ENCODE results near the gene ITPR3.

DNA sequence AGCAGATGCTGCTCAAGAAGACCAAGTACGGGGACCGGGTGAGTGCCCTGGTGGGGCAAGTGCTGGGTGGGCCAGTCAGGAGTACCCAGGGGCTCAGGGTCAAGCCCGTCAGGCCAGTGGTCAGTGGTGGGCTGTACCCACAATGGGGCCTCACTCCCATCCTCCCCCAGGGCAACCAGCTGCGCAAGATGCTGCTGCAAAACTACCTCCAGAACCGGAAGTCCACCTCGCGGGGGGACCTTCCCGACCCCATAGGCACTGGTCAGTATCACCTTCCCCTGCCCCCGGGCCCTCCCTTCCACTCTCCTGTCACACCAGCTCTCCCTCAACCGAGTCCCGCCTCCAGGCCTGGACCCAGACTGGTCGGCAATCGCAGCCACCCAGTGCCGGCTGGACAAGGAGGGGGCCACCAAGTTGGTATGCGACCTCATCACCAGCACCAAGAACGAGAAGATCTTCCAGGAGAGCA lies 63.3 kb downstream of the ITPR3 start:
- TF ChIP-seq, protein P1, sequence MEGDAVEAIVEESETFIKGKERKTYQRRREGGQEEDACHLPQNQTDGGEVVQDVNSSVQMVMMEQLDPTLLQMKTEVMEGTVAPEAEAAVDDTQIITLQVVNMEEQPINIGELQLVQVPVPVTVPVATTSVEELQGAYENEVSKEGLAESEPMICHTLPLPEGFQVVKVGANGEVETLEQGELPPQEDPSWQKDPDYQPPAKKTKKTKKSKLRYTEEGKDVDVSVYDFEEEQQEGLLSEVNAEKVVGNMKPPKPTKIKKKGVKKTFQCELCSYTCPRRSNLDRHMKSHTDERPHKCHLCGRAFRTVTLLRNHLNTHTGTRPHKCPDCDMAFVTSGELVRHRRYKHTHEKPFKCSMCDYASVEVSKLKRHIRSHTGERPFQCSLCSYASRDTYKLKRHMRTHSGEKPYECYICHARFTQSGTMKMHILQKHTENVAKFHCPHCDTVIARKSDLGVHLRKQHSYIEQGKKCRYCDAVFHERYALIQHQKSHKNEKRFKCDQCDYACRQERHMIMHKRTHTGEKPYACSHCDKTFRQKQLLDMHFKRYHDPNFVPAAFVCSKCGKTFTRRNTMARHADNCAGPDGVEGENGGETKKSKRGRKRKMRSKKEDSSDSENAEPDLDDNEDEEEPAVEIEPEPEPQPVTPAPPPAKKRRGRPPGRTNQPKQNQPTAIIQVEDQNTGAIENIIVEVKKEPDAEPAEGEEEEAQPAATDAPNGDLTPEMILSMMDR (IDR thresholded peaks at IDR 0.05; ENCODE audit: extremely low read depth in 1 of 2, insufficient read depth in 1 of 2, low read depth in 1 of 2, low read length in 2 of 2) = no peak
- no peak for TF ChIP-seq POLR2AphosphoS5 (IDR thresholded peaks at IDR 0.05; ENCODE audit: insufficient read depth, low read depth, low read length)
- no peak for TF ChIP-seq POLR2A (IDR thresholded peaks at IDR 0.05; ENCODE audit: low read depth, low read length)
- no peak for TF ChIP-seq EZH2 (IDR thresholded peaks at IDR 0.05; ENCODE audit: borderline replicate concordance, low read depth, low read length, severe bottlenecking)

All from endothelial cell of umbilical vein (primary cell).